Neuronal stem cell (in vitro differentiated cells): Measurements from ENCODE around the gene BIN2.
A peak's percentile ranks its signal among the peaks of the same experiment; 100 is the strongest.

Experiments
- DNase-seq: peaks from one replicate; pipeline ENCODE4 v3.0.0-alpha.2; 2013; ENCODE audit warnings: low spot score
- H2AFZ ChIP-seq: one replicate; pipeline ENCODE4 v1.6.1; 2013; ENCODE audit warnings: mild to moderate bottlenecking, low read length, inconsistent platforms
- H2AK5ac ChIP-seq: 2 replicates; pipeline ENCODE4 v1.6.1; 2013; ENCODE audit warnings: low read depth, mild to moderate bottlenecking, inconsistent platforms, low read length, moderate library complexity, mixed read lengths
- H2BK120ac ChIP-seq: 2 replicates; pipeline ENCODE4 v1.6.1; 2013; ENCODE audit warnings: low read depth, mild to moderate bottlenecking, inconsistent platforms, low read length, moderate library complexity, mixed read lengths
- H2BK12ac ChIP-seq: one replicate; pipeline ENCODE4 v1.6.1; 2013; ENCODE audit warnings: low read length, inconsistent platforms
- H2BK15ac ChIP-seq: 2 replicates; pipeline ENCODE4 v1.6.1; 2013; ENCODE audit warnings: mild to moderate bottlenecking, low read length, inconsistent platforms, mixed read lengths
- H2BK5ac ChIP-seq: one replicate; pipeline ENCODE4 v1.6.1; 2013; ENCODE audit warnings: inconsistent platforms, mild to moderate bottlenecking, low read length, moderate library complexity
- H3K14ac ChIP-seq: one replicate; pipeline ENCODE4 v1.6.1; 2013; ENCODE audit warnings: low read length, inconsistent platforms
- H3K18ac ChIP-seq: 2 replicates; pipeline ENCODE4 v1.6.1; 2013; ENCODE audit warnings: low read length, inconsistent platforms
- H3K23ac ChIP-seq: 2 replicates; pipeline ENCODE4 v1.6.1; 2013; ENCODE audit warnings: low read depth, mild to moderate bottlenecking, mixed read lengths, low read length, inconsistent platforms; ENCODE audit not compliant: poor library complexity
- H3K27ac ChIP-seq: replicated peaks from 3 replicates; pipeline ENCODE4 v1.5.1; 2013; ENCODE audit warnings: low read length, inconsistent platforms
- H3K27me3 ChIP-seq, 3 experiments: 2 replicates each; pipeline ENCODE4 v1.6.1; 2013; ENCODE audit warnings: low read length in 3 of 3, mild to moderate bottlenecking in 2 of 3, inconsistent platforms in 1 of 3, low read depth in 1 of 3, mixed read lengths in 1 of 3, moderate library complexity in 1 of 3; ENCODE audit not compliant: control insufficient read depth in 3 of 3, insufficient read depth in 3 of 3
- H3K36me3 ChIP-seq, 2 donors: replicated peaks in 1 of 2; 2 replicates each; pipeline ENCODE4 v1.6.1; 2013; ENCODE audit warnings: low read length in 2 of 2; ENCODE audit not compliant: control insufficient read depth in 2 of 2, insufficient read depth in 2 of 2
- H3K4ac ChIP-seq: 2 replicates; pipeline ENCODE4 v1.6.1; 2013; ENCODE audit warnings: inconsistent platforms, mild to moderate bottlenecking, low read length, moderate library complexity
- H3K4me1 ChIP-seq, 2 donors: 1 replicate in 1 of 2; 2 replicates in 1 of 2; pipeline ENCODE4 v1.6.1; 2013; ENCODE audit warnings: low read length in 2 of 2, low read depth in 1 of 2; ENCODE audit not compliant: control insufficient read depth in 2 of 2, insufficient read depth in 1 of 2
- H3K4me2 ChIP-seq: one replicate; pipeline ENCODE4 v1.6.1; 2013; ENCODE audit warnings: mild to moderate bottlenecking, low read length, inconsistent platforms; ENCODE audit not compliant: insufficient read depth, poor library complexity, severe bottlenecking
- H3K4me3 ChIP-seq, 2 donors: 2 replicates each; pipeline ENCODE4 v1.5.1; 2013; ENCODE audit warnings: low read length in 2 of 2, mild to moderate bottlenecking in 2 of 2, inconsistent platforms in 1 of 2, moderate library complexity in 1 of 2
- H3K79me1 ChIP-seq: one replicate; pipeline ENCODE4 v1.6.1; 2013; ENCODE audit warnings: low read depth, mild to moderate bottlenecking, inconsistent platforms, low read length, moderate library complexity
- H3K9ac ChIP-seq: one replicate; pipeline ENCODE4 v1.6.1; 2013; ENCODE audit warnings: mild to moderate bottlenecking, low read depth, low read length, inconsistent platforms; ENCODE audit not compliant: poor library complexity
- H3K9me3 ChIP-seq, 2 donors: replicated peaks in 1 of 2; 2 replicates each; pipeline versions ENCODE3 to v1.6.1; 2013; ENCODE audit warnings: low read length in 2 of 2, mild to moderate bottlenecking in 2 of 2, inconsistent platforms in 1 of 2, low read depth in 1 of 2, mixed read lengths in 1 of 2, moderate library complexity in 1 of 2; ENCODE audit not compliant: control insufficient read depth in 2 of 2, insufficient read depth in 1 of 2
- H4K8ac ChIP-seq: one replicate; pipeline ENCODE4 v1.6.1; 2013; ENCODE audit warnings: low read depth, mild to moderate bottlenecking, inconsistent platforms, low read length, moderate library complexity
- H4K91ac ChIP-seq: one replicate; pipeline ENCODE4 v1.6.1; 2013; ENCODE audit warnings: low read length, low read depth, mild to moderate bottlenecking, inconsistent platforms; ENCODE audit not compliant: poor library complexity
- WGBS, 2 donors: extraction: QIAGEN DNeasy Blood & Tissue Kit; methylation state at CpG; one replicate each; pipeline ENCODE4 v1.1.7; 2013; ENCODE audit warnings: missing lambda C conversion rate in 2 of 2, mixed read lengths in 1 of 2; ENCODE audit not compliant: insufficient read length in 2 of 2, insufficient replicate concordance in 1 of 2; ENCODE audit errors: extremely low coverage in 2 of 2; 5-methylcytosine and 5-hydroxymethylcytosine counted together

BIN2 gene

GRCh38 chr12:51351913-51352532, 28.0 kb upstream of the BIN2 start:
- no CpG with 5 or more reads among the region's 11 CpGs for WGBS, 2 donors

GRCh38 chr12:51349026-51349425, 25.1 kb upstream of the BIN2 start:
- no peak overlapping the region for H3K4me2 ChIP-seq
- no peak overlapping the region for H2AK5ac ChIP-seq
- no CpG with 5 or more reads among the region's 5 CpGs for WGBS, 2 donors
- no peak overlapping the region for H3K4me3 ChIP-seq
- H3K79me1 ChIP-seq = no peaks in the 10 kb centered on the region
- H3K9ac ChIP-seq = no peak overlapping the region
- H3K14ac ChIP-seq = no peak overlapping the region
- no peaks in the 10 kb centered on the region for H3K9me3 ChIP-seq
- H3K18ac ChIP-seq = no peak overlapping the region
- DNase-seq = no peak
- no peak overlapping the region for H3K4ac ChIP-seq
- H3K23ac ChIP-seq = no peak overlapping the region
- no peak overlapping the region for H2BK15ac ChIP-seq
- H4K91ac ChIP-seq = no peak overlapping the region
- H3K27ac ChIP-seq = no peak overlapping the region
- no peak overlapping the region for H2AFZ ChIP-seq
- H3K27me3 ChIP-seq = peaks cover 0 to 20% (median 2%) of the 10 kb centered on the region in 3 experiments
- no peak overlapping the region for H2BK12ac ChIP-seq
- H4K8ac ChIP-seq = no peak overlapping the region
- H3K4me1 ChIP-seq = peaks cover 0 to 5% of the 10 kb centered on the region in 2 donors
- H3K36me3 ChIP-seq = no peaks in the 10 kb centered on the region
- no peak overlapping the region for H2BK5ac ChIP-seq
- no peak overlapping the region for H2BK120ac ChIP-seq

More at GRCh38 chr12:51351913-51352532, 28.0 kb upstream of the BIN2 start:
- Histone ChIP-seq H3K4me2 (no peak overlapping the region), H3K9me3 (no peaks in the 10 kb centered on the region), H3K14ac (no peak overlapping the region), H3K23ac (no peak overlapping the region), H4K91ac (no peak overlapping the region), H3K4me1 (no peaks in the 10 kb centered on the region), H3K27me3 (peaks cover 0 to 28% (median 0%) of the 10 kb centered on the region in 3 experiments), H3K18ac (no peak overlapping the region), H2BK5ac (no peak overlapping the region), H3K4ac (no peak overlapping the region), H2AFZ (no peak overlapping the region), H2BK12ac (no peak overlapping the region), H3K79me1 (no peaks in the 10 kb centered on the region), H3K36me3 (no peaks in the 10 kb centered on the region), H2BK15ac (no peak overlapping the region), H3K27ac (no peak overlapping the region), H4K8ac (no peak overlapping the region), H3K9ac (no peak overlapping the region), H2AK5ac (no peak overlapping the region), H3K4me3 (no peak overlapping the region), H2BK120ac (no peak overlapping the region)
- DNase-seq = peak; percentile 75

GRCh38 chr12:51348116-51348515, 24.1 kb upstream of the BIN2 start:
- peaks cover 0 to 19% (median 2%) of the 10 kb centered on the region in 3 experiments for H3K27me3 ChIP-seq
- H4K91ac ChIP-seq = no peak overlapping the region
- no peak overlapping the region for H3K4me2 ChIP-seq
- no peak overlapping the region for H4K8ac ChIP-seq
- H2AK5ac ChIP-seq = no peak overlapping the region
- no peak overlapping the region for H3K4ac ChIP-seq
- H2BK12ac ChIP-seq = no peak overlapping the region
- no peak overlapping the region for H3K4me3 ChIP-seq
- H3K9me3 ChIP-seq = no peaks in the 10 kb centered on the region
- H3K36me3 ChIP-seq = no peaks in the 10 kb centered on the region
- WGBS, 2 donors = no CpG with 5 or more reads among the region's 4 CpGs
- DNase-seq = no peak
- no peak overlapping the region for H2BK120ac ChIP-seq
- H3K27ac ChIP-seq = no peak overlapping the region
- H2AFZ ChIP-seq = no peak overlapping the region
- H3K14ac ChIP-seq = no peak overlapping the region
- no peak overlapping the region for H3K18ac ChIP-seq
- H3K9ac ChIP-seq = no peak overlapping the region
- H3K79me1 ChIP-seq = no peaks in the 10 kb centered on the region
- no peak overlapping the region for H2BK15ac ChIP-seq
- H3K4me1 ChIP-seq = peaks cover 0 to 5% of the 10 kb centered on the region in 2 donors
- H2BK5ac ChIP-seq = no peak overlapping the region
- no peak overlapping the region for H3K23ac ChIP-seq

DNA sequence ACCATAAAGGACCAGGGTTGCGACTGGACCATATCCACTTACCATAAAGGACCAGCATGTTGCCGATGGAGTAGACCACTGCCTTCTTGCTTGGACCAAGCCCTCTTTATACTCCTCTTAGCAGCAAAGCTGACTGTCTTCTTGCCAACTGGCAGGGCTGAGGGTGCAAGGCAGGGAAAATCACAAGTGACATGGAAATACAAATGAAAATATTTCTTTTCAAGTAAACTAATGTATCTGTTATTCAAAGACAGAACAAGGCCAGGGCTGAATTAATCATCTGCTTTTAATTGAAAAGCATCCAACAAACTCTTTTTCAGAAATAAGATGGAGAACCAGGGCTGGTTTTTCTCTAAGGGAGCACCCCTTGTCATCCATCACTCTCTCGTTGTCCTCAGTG, 22.6 kb upstream of the BIN2 start, which contains the start of gene CELA1:
TSS of gene CELA1 (minus strand) at position 99 of the 400 bp plus-strand sequence. CDS start at position 58, 41 bp downstream.
- Histone ChIP-seq H3K18ac (peak within 1 kb of the TSS; percentile 64), H3K23ac (no peak within 1 kb of the TSS), H2BK5ac (no peak within 1 kb of the TSS), H3K9ac (no peak within 1 kb of the TSS), H3K4me2 (no peak within 1 kb of the TSS), H4K91ac (no peak within 1 kb of the TSS), H2AK5ac (peak within 1 kb of the TSS; percentile 47), H3K9me3 (peaks cover 0 to 2% of the 10 kb centered on the region in 2 donors), H3K4me3 (no peak within 1 kb of the TSS), H3K36me3 (no peaks in the 10 kb centered on the region), H3K79me1 (peaks cover 2% of the 10 kb centered on the region), H3K4ac (no peak within 1 kb of the TSS), H2BK120ac (no peak within 1 kb of the TSS), H2AFZ (no peak within 1 kb of the TSS), H4K8ac (no peak within 1 kb of the TSS), H2BK15ac (no peak within 1 kb of the TSS), H3K4me1 (peaks cover 0 to 5% of the 10 kb centered on the region in 2 donors), H2BK12ac (no peak within 1 kb of the TSS), H3K14ac (no peak within 1 kb of the TSS), H3K27ac (no peak within 1 kb of the TSS), H3K27me3 (peaks cover 0 to 17% (median 2%) of the 10 kb centered on the region in 3 experiments)
- no CpG with 5 or more reads among the region's 3 CpGs for WGBS, 2 donors
- no peak for DNase-seq
